OCI-LY7 (cell line): Measurements from ENCODE around the gene ZNF574.

Source experiments
- EZH2phosphoT487 ChIP-seq: fragments of 200-600 bp; sonication (generic); IDR thresholded peaks from 2 replicates; pipeline ENCODE4 v1.6.1; 2018; ENCODE audit warnings: low read depth, borderline replicate concordance, mild to moderate bottlenecking, mixed run types, antibody characterized with exemption, low read length, moderate library complexity, mixed read lengths
- TF ChIP-seq, protein P1 (sequence below): fragments of 200-600 bp; sonication (generic); conservative IDR thresholded peaks from 2 replicates; pipeline ENCODE4 v1.5.1; 2014; ENCODE audit warnings: mild to moderate bottlenecking, antibody characterized with exemption, low read length, moderate library complexity, mixed read lengths

DNA sequence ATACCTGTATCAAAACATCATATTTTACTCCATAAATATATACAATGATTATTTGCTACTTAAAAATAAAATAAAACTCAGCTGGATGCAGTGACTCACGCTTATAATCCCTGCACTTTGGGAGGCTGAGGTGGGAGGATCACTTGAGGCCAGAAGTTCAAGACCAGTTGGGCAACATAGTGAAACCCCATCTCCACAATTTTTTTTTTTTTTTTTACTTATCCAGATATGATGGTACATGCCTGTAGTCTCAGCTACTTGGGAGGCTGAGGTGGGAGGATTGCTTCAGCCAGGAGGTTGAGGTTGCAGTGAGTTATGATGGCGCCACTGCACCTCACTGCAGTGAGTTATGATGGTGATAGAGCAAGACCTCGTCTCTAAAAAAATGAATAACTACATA, 33.9 kb downstream of the ZNF574 start:
- TF ChIP-seq, protein P1, sequence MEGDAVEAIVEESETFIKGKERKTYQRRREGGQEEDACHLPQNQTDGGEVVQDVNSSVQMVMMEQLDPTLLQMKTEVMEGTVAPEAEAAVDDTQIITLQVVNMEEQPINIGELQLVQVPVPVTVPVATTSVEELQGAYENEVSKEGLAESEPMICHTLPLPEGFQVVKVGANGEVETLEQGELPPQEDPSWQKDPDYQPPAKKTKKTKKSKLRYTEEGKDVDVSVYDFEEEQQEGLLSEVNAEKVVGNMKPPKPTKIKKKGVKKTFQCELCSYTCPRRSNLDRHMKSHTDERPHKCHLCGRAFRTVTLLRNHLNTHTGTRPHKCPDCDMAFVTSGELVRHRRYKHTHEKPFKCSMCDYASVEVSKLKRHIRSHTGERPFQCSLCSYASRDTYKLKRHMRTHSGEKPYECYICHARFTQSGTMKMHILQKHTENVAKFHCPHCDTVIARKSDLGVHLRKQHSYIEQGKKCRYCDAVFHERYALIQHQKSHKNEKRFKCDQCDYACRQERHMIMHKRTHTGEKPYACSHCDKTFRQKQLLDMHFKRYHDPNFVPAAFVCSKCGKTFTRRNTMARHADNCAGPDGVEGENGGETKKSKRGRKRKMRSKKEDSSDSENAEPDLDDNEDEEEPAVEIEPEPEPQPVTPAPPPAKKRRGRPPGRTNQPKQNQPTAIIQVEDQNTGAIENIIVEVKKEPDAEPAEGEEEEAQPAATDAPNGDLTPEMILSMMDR: no peak
- no peak for TF ChIP-seq EZH2phosphoT487
